ENCODE measurements around the gene GK. TPM values are rescaled to one million over a fixed set of nuclear protein-coding genes. Genes with fewer than 3 reads are reported as not detected.

The GK gene
- polyA plus RNA-seq, 1 donor (not counting 4 experiments of a cell fraction or from before 2014, with no cell fraction given) = 2.0 TPM

GRCh38 chrX:30702736-30703135 lies 49.5 kb downstream of the GK start:
- Histone ChIP-seq H4K20me1 (ENCODE audit: control insufficient read depth, extremely low read depth, insufficient read depth, low read length) (no peaks in the 10 kb centered on the region), H3K36me3 (ENCODE audit: control insufficient read depth in 2 of 2, extremely low read depth in 1 of 2, insufficient read depth in 2 of 2, low read length in 2 of 2) (no peaks in the 10 kb centered on the region), H3K9me3 (ENCODE audit: control insufficient read depth, low read depth, low read length) (no peaks in the 10 kb centered on the region), H3K4me2 (ENCODE audit: control insufficient read depth, extremely low read depth, insufficient read depth, low read depth, low read length) (no peak overlapping the region), H3K79me2 (ENCODE audit: control insufficient read depth, insufficient read depth, low read length) (no peaks in the 10 kb centered on the region), H3K27me3 (ENCODE audit: control insufficient read depth, extremely low read depth, insufficient read depth, low read length) (no peaks in the 10 kb centered on the region), H3K4me1 (ENCODE audit: control insufficient read depth, extremely low read depth, insufficient read depth, low read length) (no peaks in the 10 kb centered on the region), H3K27ac (ENCODE audit: control insufficient read depth, insufficient read depth, low read length) (no peak overlapping the region), H3K4me3 (ENCODE audit: control insufficient read depth in 2 of 3, extremely low read depth in 1 of 3, insufficient read depth in 2 of 3, low read depth in 1 of 3, low read length in 3 of 3) (no peak overlapping the region), H3K9ac (ENCODE audit: control insufficient read depth, extremely low read depth, insufficient read depth, low read length) (no peak overlapping the region), H3K9me1 (ENCODE audit: control insufficient read depth, extremely low read depth, insufficient read depth, low read length) (no peaks in the 10 kb centered on the region), H2AFZ (ENCODE audit: control insufficient read depth, low read length) (no peak overlapping the region)
- TF ChIP-seq EZH2 (IDR thresholded peaks at IDR 0.05; ENCODE audit: low read length) (no peak), CTCF (optimal IDR thresholded peaks at IDR 0.05 in 1 of 3, IDR thresholded peaks at IDR 0.05 in 1 of 3, conservative IDR thresholded peaks at IDR 0.05 in 1 of 3; ENCODE audit: extremely low read depth in 1 of 3, insufficient read depth in 2 of 3, low read length in 3 of 3) (no peak)
- no peak for DNase-seq (ENCODE audit: low read depth, low spot score)
- dilution Hi-C loops (cut with MboI; ENCODE audit: extremely low pct_ligation_motif_present, low sequenced_read_pairs) = no loop called here
- no peak for FAIRE-seq

- H2AFZ ChIP-seq (ENCODE audit: control insufficient read depth, low read length) = no peak overlapping the region
- H3K27ac ChIP-seq (ENCODE audit: control insufficient read depth, insufficient read depth, low read length) = no peak overlapping the region
- no peak overlapping the region for H3K4me2 ChIP-seq (ENCODE audit: control insufficient read depth, extremely low read depth, insufficient read depth, low read depth, low read length)
- H3K36me3 ChIP-seq (ENCODE audit: control insufficient read depth in 2 of 2, extremely low read depth in 1 of 2, insufficient read depth in 2 of 2, low read length in 2 of 2) = no peaks in the 10 kb centered on the region
- no peaks in the 10 kb centered on the region for H3K9me1 ChIP-seq (ENCODE audit: control insufficient read depth, extremely low read depth, insufficient read depth, low read length)
- no peak overlapping the region for H3K9ac ChIP-seq (ENCODE audit: control insufficient read depth, extremely low read depth, insufficient read depth, low read length)
- FAIRE-seq = no peak
- no peaks in the 10 kb centered on the region for H3K79me2 ChIP-seq (ENCODE audit: control insufficient read depth, insufficient read depth, low read length)
- no peaks in the 10 kb centered on the region for H4K20me1 ChIP-seq (ENCODE audit: control insufficient read depth, extremely low read depth, insufficient read depth, low read length)
- dilution Hi-C loops (cut with MboI; ENCODE audit: extremely low pct_ligation_motif_present, low sequenced_read_pairs) = no loop called here
- no peak for DNase-seq (ENCODE audit: low read depth, low spot score)
- H3K27me3 ChIP-seq (ENCODE audit: control insufficient read depth, extremely low read depth, insufficient read depth, low read length) = no peaks in the 10 kb centered on the region
- no peaks in the 10 kb centered on the region for H3K4me1 ChIP-seq (ENCODE audit: control insufficient read depth, extremely low read depth, insufficient read depth, low read length)
- no peak overlapping the region for H3K4me3 ChIP-seq (ENCODE audit: control insufficient read depth in 2 of 3, extremely low read depth in 1 of 3, insufficient read depth in 2 of 3, low read depth in 1 of 3, low read length in 3 of 3)
- TF ChIP-seq CTCF (optimal IDR thresholded peaks at IDR 0.05 in 1 of 3, IDR thresholded peaks at IDR 0.05 in 1 of 3, conservative IDR thresholded peaks at IDR 0.05 in 1 of 3; ENCODE audit: extremely low read depth in 1 of 3, insufficient read depth in 2 of 3, low read length in 3 of 3) (no peak), EZH2 (IDR thresholded peaks at IDR 0.05; ENCODE audit: low read length) (no peak)
- H3K9me3 ChIP-seq (ENCODE audit: control insufficient read depth, low read depth, low read length) = no peaks in the 10 kb centered on the region
These were observed 53.1 kb downstream of the GK start for GRCh38 chrX:30706216-30706775.

All from keratinocyte (primary cell).